ENCODE measurements around the gene RAP1GAP.

DNA sequence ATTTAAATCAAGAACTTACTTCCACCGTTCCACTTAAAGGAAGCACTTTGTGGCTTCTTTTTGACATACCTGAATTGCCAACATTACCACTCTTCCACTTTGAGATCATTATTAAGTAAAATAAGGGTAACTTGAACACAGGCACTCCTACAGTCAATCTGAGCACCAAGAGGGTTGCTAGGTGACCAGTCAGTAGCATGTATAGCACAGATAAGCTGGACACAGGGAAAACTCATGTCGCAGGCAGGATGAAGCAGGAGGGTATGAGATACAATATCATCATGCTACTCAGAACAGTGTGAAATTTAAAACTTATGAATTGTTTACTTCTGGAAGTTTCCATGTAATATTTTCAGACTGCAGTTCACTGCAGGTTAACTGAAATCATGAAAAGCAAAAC, 47.0 kb upstream of the RAP1GAP start:
- no peak for TF ChIP-seq EP300 (IDR thresholded peaks at IDR 0.05)
- no peak for TF ChIP-seq POLR2A (IDR thresholded peaks at IDR 0.05; ENCODE audit: low read depth)
- no peak for TF ChIP-seq CTCF (IDR thresholded peaks at IDR 0.05)

All from esophagus muscularis mucosa (tissue), 4 donors.